K562 (cell line): ENCODE measurements around the gene CUL2. TPM values are rescaled to one million over a fixed set of nuclear protein-coding genes. Genes with fewer than 3 reads are reported as not detected.

ENCODE experiments used
- ATAC-seq: fragments of 200-7000 bp; cut with Tn5 transposase; 3 replicates; pipeline ENCODE4 v1.9.1; 2020; ENCODE audit warnings: moderate library complexity
- BruUV-seq: library from RNA; stranded (reverse); fragments of 400-500 nt; replicated peaks from 2 replicates; lab custom pipeline; 2021; lab: Mats Ljungman, UMichigan
- CTCF ChIA-PET: fragments of 300-600 bp; formaldehyde crosslinking; extraction: SDS; loops from one replicate; lab custom pipeline; 2021; ENCODE audit warnings: low intra/inter-chr PET ratio; lab: Yijun Ruan, JAX
- POLR2A ChIA-PET: fragments of 300-600, 350-650 bp; sonication (Branson Sonifier 250); formaldehyde crosslinking; extraction: SDS; loops from one replicate; lab custom pipeline; 2021; ENCODE audit warnings: antibody characterized with exemption, inconsistent platforms; lab: Yijun Ruan, JAX
- DNase-seq, 4 experiments: peaks; one replicate each; pipeline versions ENCODE4 v3.0.0 to v3.0.0-alpha.2; 2011 to 2018; ENCODE audit warnings: low spot score in 3 of 4, mixed read lengths in 3 of 4; ENCODE audit errors: extremely low read depth in 1 of 4
- FAIRE-seq: peaks from 2 replicates; lab custom pipeline; 2011; peaks lifted over from hg19 to GRCh38; lab: Jason Lieb, UNC
- H2AFZ ChIP-seq: 2 replicates; pipeline ENCODE4 v1.6.0; 2011; ENCODE audit warnings: low read depth, low read length, control low read depth, inconsistent platforms
- H3K27ac ChIP-seq: fragments of 200-600 bp; 3 replicates; pipeline ENCODE4 v1.8.0; 2011; ENCODE audit warnings: low read depth, mild to moderate bottlenecking, control low read depth, inconsistent platforms, low read length, moderate library complexity, mixed read lengths; ENCODE audit errors: extremely low read depth
- H3K27me3 ChIP-seq, 2 experiments: fragments of 300-600 bp in 1 of 2; 2 replicates in 1 of 2; 3 replicates in 1 of 2; pipeline versions ENCODE4 v1.6.0 to v1.8.0; 2011; ENCODE audit warnings: inconsistent platforms in 2 of 2, low read length in 2 of 2, mild to moderate bottlenecking in 1 of 2, mixed read lengths in 1 of 2, moderate library complexity in 1 of 2; ENCODE audit not compliant: control insufficient read depth in 2 of 2, insufficient read depth in 2 of 2
- H3K36me3 ChIP-seq: fragments of 300-600 bp; 3 replicates; pipeline ENCODE4 v1.8.0; 2011; ENCODE audit warnings: mild to moderate bottlenecking, low read length, inconsistent platforms; ENCODE audit not compliant: control insufficient read depth, insufficient read depth
- H3K4me1 ChIP-seq, 2 experiments: fragments of 200-600 bp in 1 of 2; replicated peaks in 1 of 2; 2 replicates in 1 of 2; 3 replicates in 1 of 2; pipeline versions ENCODE4 v1.5.1 to v1.8.0; 2011; ENCODE audit warnings: inconsistent platforms in 2 of 2, low read length in 2 of 2, mild to moderate bottlenecking in 1 of 2, mixed read lengths in 1 of 2, moderate library complexity in 1 of 2; ENCODE audit not compliant: control insufficient read depth in 2 of 2, insufficient read depth in 2 of 2
- H3K4me2 ChIP-seq: 2 replicates; pipeline ENCODE4 v1.6.1; 2011; ENCODE audit warnings: low read length, control low read depth, inconsistent platforms, mixed read lengths; ENCODE audit not compliant: insufficient read depth
- H3K4me3 ChIP-seq: fragments of 200-600 bp; sonication (generic), shearing (Covaris generic); 2 replicates; pipeline ENCODE4 v1.5.1; 2016; ENCODE audit warnings: control low read depth, inconsistent platforms
- H3K79me2 ChIP-seq: fragments of 200-600 bp; 3 replicates; pipeline ENCODE4 v1.8.0; 2011; ENCODE audit warnings: low read length, inconsistent platforms; ENCODE audit not compliant: control insufficient read depth, insufficient read depth
- H3K9ac ChIP-seq, 2 experiments: 2 replicates each; pipeline versions ENCODE4 v1.6.0 to v1.6.1; 2011; ENCODE audit warnings: low read depth in 2 of 2, low read length in 2 of 2, control low read depth in 1 of 2, inconsistent platforms in 1 of 2, mild to moderate bottlenecking in 1 of 2, mixed read lengths in 1 of 2; ENCODE audit not compliant: insufficient read depth in 1 of 2
- H3K9me1 ChIP-seq: one replicate; pipeline ENCODE4 v1.6.0; 2011; ENCODE audit warnings: inconsistent platforms, mild to moderate bottlenecking, low read length, moderate library complexity; ENCODE audit not compliant: control insufficient read depth, insufficient read depth
- H3K9me3 ChIP-seq: replicated peaks from 2 replicates; pipeline ENCODE4 v1.5.1; 2011; ENCODE audit warnings: low read depth, low read length, inconsistent platforms; ENCODE audit not compliant: control insufficient read depth, insufficient read depth
- H4K20me1 ChIP-seq: replicated peaks from 2 replicates; pipeline ENCODE4 v1.6.1; 2011; ENCODE audit warnings: low read length, inconsistent platforms, mixed read lengths; ENCODE audit not compliant: control insufficient read depth, insufficient read depth
- ARID2 ChIP-seq: fragments of 450-650 bp; IDR thresholded peaks from 2 replicates; pipeline ENCODE4 v1.6.1; 2017; ENCODE audit warnings: antibody characterized with exemption, mild to moderate bottlenecking
- CEBPG ChIP-seq, 3 experiments: fragments of 200-800 bp in 1 of 3; sonication (Bioruptor generic) in 1 of 3; sonication (generic) in 1 of 3; formaldehyde crosslinking in 1 of 3; IDR thresholded peaks in 2 of 3; conservative IDR thresholded peaks in 1 of 3; 2 replicates each; pipeline versions ENCODE4 v1.6.1 to v1.8.0; 2016 to 2022; ENCODE audit warnings: missing compliant biosample characterization in 2 of 3, missing genetic modification characterization in 2 of 3, mild to moderate bottlenecking in 1 of 3, missing genetic modification reagents in 1 of 3
- HDGF ChIP-seq: fragments of 450-650 bp; IDR thresholded peaks from 2 replicates; pipeline ENCODE4 v1.6.1; 2016
- HMG20A ChIP-seq: fragments of 450-650 bp; formaldehyde crosslinking; conservative IDR thresholded peaks from 2 replicates; pipeline ENCODE4 v1.4.0; 2020; ENCODE audit warnings: mild to moderate bottlenecking, mixed read lengths
- MCM2 ChIP-seq: fragments of 450-650 bp; IDR thresholded peaks from 2 replicates; pipeline ENCODE4 v1.6.1; 2017; ENCODE audit warnings: low read depth, mild to moderate bottlenecking
- NELFE ChIP-seq: IDR thresholded peaks from 2 replicates; pipeline ENCODE4 v1.6.1; 2011; ENCODE audit warnings: mild to moderate bottlenecking; ENCODE audit not compliant: insufficient read depth, insufficient read length
- RBM34 ChIP-seq: fragments of 200-400 bp; formaldehyde crosslinking; IDR thresholded peaks from 2 replicates; pipeline ENCODE4 v1.6.1; 2018; ENCODE audit warnings: low read length, borderline replicate concordance; ENCODE audit not compliant: insufficient read depth
- TBL1XR1 ChIP-seq, 2 experiments: IDR thresholded peaks; 2 replicates each; pipeline ENCODE4 v1.6.1; 2012; ENCODE audit warnings: improper control_type of control experiment in 2 of 2, low read length in 2 of 2, mild to moderate bottlenecking in 1 of 2
- TCF15 ChIP-seq: fragments of 250-450 bp; sonication (Bioruptor Pico); IDR thresholded peaks from 2 replicates; pipeline ENCODE4 v1.8.0; 2022; ENCODE audit warnings: moderate library complexity, mild to moderate bottlenecking, inconsistent platforms
- ZNF134 ChIP-seq: fragments of 250-450 bp; sonication (Bioruptor Pico); conservative IDR thresholded peaks from 2 replicates; pipeline ENCODE4 v1.4.0; 2020
- ZNF143 ChIP-seq: sonication (generic); formaldehyde crosslinking; IDR thresholded peaks from 2 replicates; pipeline ENCODE4 v1.9.0; 2022; ENCODE audit warnings: mild to moderate bottlenecking, missing genetic modification reagents
- WGBS: fragments of 100-300 bp; shearing (Covaris generic); methylation state at CpG from one replicate; pipeline ENCODE4 v1.1.6; 2016; ENCODE audit warnings: low coverage, mixed read lengths; ENCODE audit not compliant: insufficient coverage; ENCODE audit errors: missing lambda C conversion rate; 5-methylcytosine and 5-hydroxymethylcytosine counted together
- in situ Hi-C: fragments of 300-500 bp; cut with MboI; formaldehyde crosslinking; loops from 4 replicates; pipeline ENCODE4 v1.15.0; 2018; ENCODE audit warnings: inconsistent platforms, mixed read lengths
- intact Hi-C: fragments of 100-400 bp; cut with micrococcal nuclease; formaldehyde crosslinking; loops from 2 replicates; pipeline ENCODE4 v1.14.2; 2022
- polyA plus RNA-seq, 8 experiments: library from polyadenylated mRNA; depleted of rRNA in 4 of 8; stranded (reverse) in 5 of 8; unstranded in 3 of 8; fragments of >200 nt; fragmentation: Nextera tagmentation in 2 of 8; fragmentation: Illumina TruSeq in 1 of 8; extraction: Ambion mirVana in 2 of 8; extraction: Trizol in 1 of 8; gene quantifications; 2 replicates each; pipeline versions ENCODE4 v1.2.1 to v1.2.3, GENCODE V29; 2011 to 2014; ENCODE audit warnings: inconsistent platforms in 1 of 8, missing spikeins in 1 of 8
- total RNA-seq, 7 experiments: library from RNA; depleted of rRNA in 6 of 7; stranded (reverse); fragments of >200 nt in 6 of 7; fragmentation: Illumina TruSeq in 2 of 7; extraction: Trizol in 2 of 7; gene quantifications; 2 replicates each; pipeline versions ENCODE4 v1.2.1 to v1.2.3, GENCODE V29; 2011 to 2021; ENCODE audit warnings: low replicate concordance in 1 of 7
- TF ChIP-seq, protein P1 (sequence below): fragments of 450-650 bp; IDR thresholded peaks from one replicate; pipeline ENCODE4 v1.6.1; 2018; ENCODE audit warnings: mild to moderate bottlenecking, moderate library complexity; ENCODE audit not compliant: partially characterized antibody

The CUL2 gene
- total and polyA plus RNA-seq, 9 of the 15 experiments (the other 6 are each of a cell fraction or from before 2014, with no cell fraction given), result 17.3 to 46.3 (median 41.2) TPM

DNA sequence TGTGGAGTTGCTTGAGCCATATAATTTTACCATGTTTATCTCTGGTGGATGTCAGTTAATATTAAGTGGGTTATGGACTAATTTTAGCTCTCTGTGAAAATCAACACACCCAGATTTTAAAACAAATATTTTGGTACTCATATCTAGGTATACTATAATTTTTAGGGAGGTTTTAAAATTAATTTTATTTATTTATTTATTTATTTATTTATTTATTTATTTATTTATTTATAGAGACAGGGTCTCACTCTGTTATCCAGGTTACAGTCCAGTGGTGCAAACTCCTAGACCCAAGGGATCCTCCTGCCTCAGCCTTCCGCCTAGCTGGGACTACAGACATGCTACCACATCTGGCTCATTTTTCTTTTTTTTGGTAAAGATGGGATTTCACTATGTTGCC is 29.2 kb upstream of the CUL2 start:
- Histone ChIP-seq H3K27ac (no peak overlapping the region), H3K4me3 (no peak overlapping the region), H3K4me2 (no peak overlapping the region), H3K79me2 (no peaks in the 10 kb centered on the region), H2AFZ (no peak overlapping the region), H3K9ac (no peak overlapping the region), H3K9me1 (no peaks in the 10 kb centered on the region), H4K20me1 (no peaks in the 10 kb centered on the region), H3K36me3 (no peaks in the 10 kb centered on the region), H3K4me1 (peaks cover 0 to 5% of the 10 kb centered on the region in 2 experiments; a peak in 2 of 5 replicates), H3K9me3 (no peaks in the 10 kb centered on the region), H3K27me3 (no peaks in the 10 kb centered on the region)
- ATAC-seq, result no peak
- intact Hi-C loops, result loop anchor here (10.0 kb wide), 1 partner anchor 1755 kb away; no protein-coding TSS in a partner anchor
- 20% methylated on average over 1 of the region's 1 CpG for WGBS
- DNase-seq, result no peak
- TF ChIP-seq HMG20A (CRISPR knock-in tag), result no peak
- TF ChIP-seq ZNF143, result no peak
- TF ChIP-seq, protein P1, sequence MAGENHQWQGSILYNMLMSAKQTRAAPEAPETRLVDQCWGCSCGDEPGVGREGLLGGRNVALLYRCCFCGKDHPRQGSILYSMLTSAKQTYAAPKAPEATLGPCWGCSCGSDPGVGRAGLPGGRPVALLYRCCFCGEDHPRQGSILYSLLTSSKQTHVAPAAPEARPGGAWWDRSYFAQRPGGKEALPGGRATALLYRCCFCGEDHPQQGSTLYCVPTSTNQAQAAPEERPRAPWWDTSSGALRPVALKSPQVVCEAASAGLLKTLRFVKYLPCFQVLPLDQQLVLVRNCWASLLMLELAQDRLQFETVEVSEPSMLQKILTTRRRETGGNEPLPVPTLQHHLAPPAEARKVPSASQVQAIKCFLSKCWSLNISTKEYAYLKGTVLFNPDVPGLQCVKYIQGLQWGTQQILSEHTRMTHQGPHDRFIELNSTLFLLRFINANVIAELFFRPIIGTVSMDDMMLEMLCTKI, result no peak
- no peak for TF ChIP-seq MCM2
- ChIA-PET CTCF (interaction anchor here (1.2 to 2.0 kb wide), 3 partner anchors 99 to 121 kb away, joined by 3 to 19 read pairs (median 6); no protein-coding TSS in a partner anchor), POLR2A (interaction anchor here (0.6 to 1.4 kb wide), 3 partner anchors 63 to 609 kb away, joined by 3 to 4 read pairs (median 3); no protein-coding TSS in a partner anchor)
- BruUV-seq, result no TSS peak
- in situ Hi-C loops, result no loop called here
- no peak for FAIRE-seq

GRCh38 chr10:35112571-35112970 is 22.4 kb upstream of the CUL2 start:
- no peak for FAIRE-seq
- WGBS, result 17% methylated on average over 4 of the region's 4 CpGs
- H3K4me1 ChIP-seq, result no peaks in the 10 kb centered on the region
- no peak for TF ChIP-seq TCF15 (CRISPR knock-in tag)
- TF ChIP-seq HDGF, result no peak
- TF ChIP-seq ZNF134 (CRISPR knock-in tag), result no peak
- no peak for TF ChIP-seq ARID2
- no peak for TF ChIP-seq RBM34
- no peak for TF ChIP-seq TBL1XR1 (IDR thresholded peaks at IDR 0.05; ENCODE audit: low read length in 2 of 2)
- no peak for TF ChIP-seq CEBPG (CRISPR knock-in tag; IDR thresholded peaks at IDR 0.05)
- no peak for TF ChIP-seq CEBPG (tag; conservative IDR thresholded peaks at IDR 0.05 in 1 of 2, IDR thresholded peaks at IDR 0.05 in 1 of 2)
- TF ChIP-seq NELFE, result no peak
- no peaks in the 10 kb centered on the region for H3K36me3 ChIP-seq
- CTCF ChIA-PET, result no interaction called here
- DNase-seq, result no peak
- no peak overlapping the region; the same call in 1 of the 2 replicates for H2AFZ ChIP-seq
- no peak overlapping the region for H3K27ac ChIP-seq
- no peaks in the 10 kb centered on the region for H3K9me1 ChIP-seq
- H3K27me3 ChIP-seq, result no peaks in the 10 kb centered on the region
- no TSS peak for BruUV-seq
- in situ Hi-C loops (no loop called here), intact Hi-C loops (loop anchor here (10.0 kb wide), 1 partner anchor 1762 kb away; no protein-coding TSS in a partner anchor)
- no peaks in the 10 kb centered on the region for H3K9me3 ChIP-seq
- no peaks in the 10 kb centered on the region for H3K79me2 ChIP-seq
- no peak overlapping the region for H3K9ac ChIP-seq
- POLR2A ChIA-PET, result no interaction called here
- no peak overlapping the region for H3K4me3 ChIP-seq
- H3K4me2 ChIP-seq, result no peak overlapping the region
- ATAC-seq, result no peak
- no peaks in the 10 kb centered on the region for H4K20me1 ChIP-seq
